Measurements from ENCODE around the gene PNPLA7.

- TF ChIP-seq L3MBTL2 (conservative IDR thresholded peaks at IDR 0.05) (no peak), FOXK2 (IDR thresholded peaks at IDR 0.05) (no peak), FOXA1 (IDR thresholded peaks at IDR 0.05) (no peak), SP1 (IDR thresholded peaks at IDR 0.05) (no peak), TARDBP (IDR thresholded peaks at IDR 0.05) (no peak), BHLHE40 (IDR thresholded peaks at IDR 0.05; ENCODE audit: borderline replicate concordance) (no peak), ARNT (IDR thresholded peaks at IDR 0.05) (no peak), LEF1 (IDR thresholded peaks at IDR 0.05; ENCODE audit: borderline replicate concordance) (no peak), NFRKB (IDR thresholded peaks at IDR 0.05) (no peak), ZNF384 (IDR thresholded peaks at IDR 0.05) (no peak), FOXM1 (IDR thresholded peaks at IDR 0.05; ENCODE audit: borderline replicate concordance) (no peak), CTBP1 (IDR thresholded peaks at IDR 0.05; ENCODE audit: borderline replicate concordance) (no peak)
- TF ChIP-seq, protein P1, sequence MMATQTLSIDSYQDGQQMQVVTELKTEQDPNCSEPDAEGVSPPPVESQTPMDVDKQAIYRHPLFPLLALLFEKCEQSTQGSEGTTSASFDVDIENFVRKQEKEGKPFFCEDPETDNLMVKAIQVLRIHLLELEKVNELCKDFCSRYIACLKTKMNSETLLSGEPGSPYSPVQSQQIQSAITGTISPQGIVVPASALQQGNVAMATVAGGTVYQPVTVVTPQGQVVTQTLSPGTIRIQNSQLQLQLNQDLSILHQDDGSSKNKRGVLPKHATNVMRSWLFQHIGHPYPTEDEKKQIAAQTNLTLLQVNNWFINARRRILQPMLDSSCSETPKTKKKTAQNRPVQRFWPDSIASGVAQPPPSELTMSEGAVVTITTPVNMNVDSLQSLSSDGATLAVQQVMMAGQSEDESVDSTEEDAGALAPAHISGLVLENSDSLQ (IDR thresholded peaks at IDR 0.05), result no peak
Measured at GRCh38 chr9:137547687-137548543, 2.3 kb downstream of the PNPLA7 start.

All from HEK293T (cell line).